Astrocyte of the cerebellum (primary cell): ENCODE data around the gene CUL7.

Source experiments
- DNase-seq: peaks from one replicate; pipeline ENCODE4 v3.0.0-alpha.2; 2011; ENCODE audit warnings: low read depth
- H3K4me3 ChIP-seq: 2 replicates; pipeline ENCODE4 v1.5.1; 2011; ENCODE audit warnings: mild to moderate bottlenecking, low read depth, low read length, moderate library complexity
- in situ Hi-C: cut with HindIII; loops from 2 replicates; pipeline ENCODE4 v1.10.0; 2017; ENCODE audit warnings: low sequenced_read_pairs
- TF ChIP-seq, protein P1 (sequence below): IDR thresholded peaks from 2 replicates; pipeline ENCODE4 v1.5.1; 2012; ENCODE audit warnings: low read length, low read depth, moderate library complexity, mild to moderate bottlenecking; ENCODE audit errors: missing control alignments

Gene CUL7

DNA sequence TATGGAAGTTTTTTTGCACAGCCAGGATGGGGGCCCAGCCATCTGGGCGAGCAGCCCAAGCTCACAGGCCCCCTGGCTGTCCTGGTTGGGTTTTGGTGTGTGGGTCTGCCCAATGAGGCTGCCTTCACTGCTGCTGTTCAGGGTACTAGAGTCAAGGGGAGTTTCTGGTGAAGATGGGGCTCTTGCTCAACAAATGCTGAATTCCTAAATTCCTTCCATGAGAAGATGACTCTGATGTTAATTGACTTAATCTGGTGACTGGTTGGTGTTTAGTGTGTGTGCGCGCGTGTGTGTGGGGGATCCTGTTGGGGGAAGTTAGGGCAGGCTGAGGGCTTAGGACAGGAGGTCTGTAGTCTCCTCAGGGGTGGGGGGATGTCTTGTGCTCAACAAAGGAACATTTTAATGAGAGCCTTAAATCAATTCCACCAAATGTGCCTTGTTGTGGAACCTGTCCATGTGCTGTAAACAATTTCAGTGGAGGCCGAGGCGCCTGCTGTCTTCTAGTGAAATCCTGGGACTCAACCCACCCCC is 24.4 kb upstream of the CUL7 start:
- no peak for DNase-seq
- peak overlapping the region; percentile 94 for H3K4me3 ChIP-seq
- in situ Hi-C loops: no loop called here
- TF ChIP-seq, protein P1, sequence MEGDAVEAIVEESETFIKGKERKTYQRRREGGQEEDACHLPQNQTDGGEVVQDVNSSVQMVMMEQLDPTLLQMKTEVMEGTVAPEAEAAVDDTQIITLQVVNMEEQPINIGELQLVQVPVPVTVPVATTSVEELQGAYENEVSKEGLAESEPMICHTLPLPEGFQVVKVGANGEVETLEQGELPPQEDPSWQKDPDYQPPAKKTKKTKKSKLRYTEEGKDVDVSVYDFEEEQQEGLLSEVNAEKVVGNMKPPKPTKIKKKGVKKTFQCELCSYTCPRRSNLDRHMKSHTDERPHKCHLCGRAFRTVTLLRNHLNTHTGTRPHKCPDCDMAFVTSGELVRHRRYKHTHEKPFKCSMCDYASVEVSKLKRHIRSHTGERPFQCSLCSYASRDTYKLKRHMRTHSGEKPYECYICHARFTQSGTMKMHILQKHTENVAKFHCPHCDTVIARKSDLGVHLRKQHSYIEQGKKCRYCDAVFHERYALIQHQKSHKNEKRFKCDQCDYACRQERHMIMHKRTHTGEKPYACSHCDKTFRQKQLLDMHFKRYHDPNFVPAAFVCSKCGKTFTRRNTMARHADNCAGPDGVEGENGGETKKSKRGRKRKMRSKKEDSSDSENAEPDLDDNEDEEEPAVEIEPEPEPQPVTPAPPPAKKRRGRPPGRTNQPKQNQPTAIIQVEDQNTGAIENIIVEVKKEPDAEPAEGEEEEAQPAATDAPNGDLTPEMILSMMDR: no peak

DNA sequence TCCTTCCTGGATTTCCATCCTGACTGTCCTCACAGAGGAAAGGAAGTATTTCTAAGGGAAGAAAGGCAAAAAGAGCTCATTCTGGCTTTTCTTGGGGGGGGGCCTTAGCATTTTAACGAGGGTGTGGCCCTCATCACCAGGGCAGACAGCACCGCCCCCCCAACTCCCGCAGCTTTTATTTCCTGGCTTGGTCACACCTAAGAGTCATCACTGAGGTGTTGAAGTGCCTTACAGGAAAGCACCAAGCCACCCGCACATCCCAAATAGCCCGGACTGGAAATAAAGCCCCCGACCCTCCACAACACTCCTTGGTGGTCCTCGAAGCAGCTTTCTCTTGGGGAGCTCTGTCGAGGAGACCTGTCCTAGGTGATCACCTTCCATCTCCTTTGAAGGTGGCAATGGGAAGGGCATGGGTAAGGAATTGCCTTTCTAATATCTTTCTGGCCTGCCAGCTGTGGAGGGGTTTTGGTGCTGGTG is 23.7 kb upstream of the CUL7 start:
- in situ Hi-C loops: no loop called here
- TF ChIP-seq, protein P1: no peak
- DNase-seq: no peak
- H3K4me3 ChIP-seq: peak overlapping the region; percentile 94

DNA sequence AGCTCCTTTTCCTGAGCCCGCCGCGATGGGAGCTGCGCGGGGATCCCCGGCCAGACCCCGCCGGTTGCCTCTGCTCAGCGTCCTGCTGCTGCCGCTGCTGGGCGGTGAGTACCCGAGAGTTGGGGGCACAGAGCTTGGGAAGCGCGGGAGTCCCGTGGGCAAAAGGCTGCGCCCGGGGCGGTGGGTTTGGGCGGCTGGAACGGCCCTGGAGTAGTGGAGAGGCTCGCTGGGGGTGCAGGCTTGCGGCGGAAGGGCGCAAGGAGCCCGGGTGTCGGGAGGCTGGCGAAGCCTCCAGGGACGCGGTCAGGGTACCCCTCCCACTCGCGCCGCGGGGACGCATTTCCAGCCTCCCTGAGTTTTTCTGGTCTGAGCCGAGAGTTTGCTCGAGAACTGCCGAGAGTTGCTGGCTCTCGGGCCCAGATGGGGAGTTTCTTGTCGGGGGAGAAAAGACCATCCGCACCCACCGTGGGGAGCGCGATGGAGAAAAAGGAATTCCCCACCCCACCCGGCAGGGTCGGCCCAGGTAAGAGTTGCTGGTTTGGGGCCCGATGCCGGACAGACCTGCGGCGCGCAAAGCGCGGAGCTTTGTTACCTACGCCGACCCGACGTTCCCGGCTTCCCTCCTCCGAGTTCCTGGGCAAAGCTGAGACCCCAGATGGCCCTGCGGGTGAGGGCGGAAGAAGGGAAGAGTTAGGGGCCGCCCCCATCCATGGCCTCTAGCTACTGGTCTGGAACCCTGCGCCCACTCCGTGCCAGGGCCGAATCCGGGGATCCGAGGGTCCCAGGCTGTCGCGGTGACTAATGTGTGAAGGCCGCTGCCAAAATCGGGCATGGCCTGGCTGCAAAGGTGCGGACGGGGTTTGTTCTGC is 23.0 kb upstream of the CUL7 start:
- no peak for DNase-seq
- in situ Hi-C loops: no loop called here
- TF ChIP-seq, protein P1: no peak

DNA sequence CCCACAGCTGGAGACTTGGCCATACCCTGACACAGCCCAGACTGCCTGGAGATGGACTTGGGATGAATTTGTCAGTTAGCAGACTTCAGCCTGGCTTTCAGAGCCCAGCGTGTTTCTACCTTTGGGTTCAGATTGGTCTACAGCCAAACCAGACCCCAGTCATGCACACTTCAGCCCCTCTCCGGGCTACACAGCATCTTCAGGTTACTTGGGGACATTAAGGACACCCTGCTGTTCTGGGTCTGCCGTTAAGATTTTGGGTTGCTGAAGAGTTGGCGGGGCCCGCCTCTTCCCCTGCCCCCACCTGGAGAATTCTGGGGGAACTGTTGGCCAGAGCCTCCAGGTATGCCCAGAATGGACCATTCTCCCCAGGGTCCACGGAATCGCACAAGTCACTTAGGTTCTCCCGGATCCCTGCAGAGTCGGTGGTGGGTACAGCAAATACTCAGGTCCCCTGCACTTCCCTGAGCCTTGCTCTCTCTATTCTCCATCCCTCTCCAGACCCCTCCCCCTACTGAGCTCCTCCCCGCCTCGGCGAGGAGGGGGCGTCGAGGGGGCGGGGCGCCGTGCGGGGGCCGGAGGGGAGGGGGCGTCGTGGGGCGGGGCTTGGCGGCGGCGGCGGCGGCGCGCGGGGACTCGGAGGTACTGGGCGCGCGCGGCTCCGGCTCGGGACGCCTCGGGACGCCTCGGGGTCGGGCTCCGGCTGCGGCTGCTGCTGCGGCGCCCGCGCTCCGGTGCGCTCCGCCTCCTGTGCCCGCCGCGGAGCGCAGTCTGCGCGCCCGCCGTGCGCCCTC is 22.2 kb upstream of the CUL7 start, which contains the start of gene PTK7:
TSS of gene PTK7 (plus strand) at position 645 of the 794 bp plus-strand sequence. CDS start 175 bp downstream, outside the sequence.
- H3K4me3 ChIP-seq: peak within 1 kb of the TSS; percentile 94
- DNase-seq: no peak
- in situ Hi-C loops: no loop called here
- TF ChIP-seq, protein P1: no peak

More for the DNA sequence above, 23.0 kb upstream of the CUL7 start:
- H3K4me3 ChIP-seq: peak overlapping the region; percentile 94

DNA sequence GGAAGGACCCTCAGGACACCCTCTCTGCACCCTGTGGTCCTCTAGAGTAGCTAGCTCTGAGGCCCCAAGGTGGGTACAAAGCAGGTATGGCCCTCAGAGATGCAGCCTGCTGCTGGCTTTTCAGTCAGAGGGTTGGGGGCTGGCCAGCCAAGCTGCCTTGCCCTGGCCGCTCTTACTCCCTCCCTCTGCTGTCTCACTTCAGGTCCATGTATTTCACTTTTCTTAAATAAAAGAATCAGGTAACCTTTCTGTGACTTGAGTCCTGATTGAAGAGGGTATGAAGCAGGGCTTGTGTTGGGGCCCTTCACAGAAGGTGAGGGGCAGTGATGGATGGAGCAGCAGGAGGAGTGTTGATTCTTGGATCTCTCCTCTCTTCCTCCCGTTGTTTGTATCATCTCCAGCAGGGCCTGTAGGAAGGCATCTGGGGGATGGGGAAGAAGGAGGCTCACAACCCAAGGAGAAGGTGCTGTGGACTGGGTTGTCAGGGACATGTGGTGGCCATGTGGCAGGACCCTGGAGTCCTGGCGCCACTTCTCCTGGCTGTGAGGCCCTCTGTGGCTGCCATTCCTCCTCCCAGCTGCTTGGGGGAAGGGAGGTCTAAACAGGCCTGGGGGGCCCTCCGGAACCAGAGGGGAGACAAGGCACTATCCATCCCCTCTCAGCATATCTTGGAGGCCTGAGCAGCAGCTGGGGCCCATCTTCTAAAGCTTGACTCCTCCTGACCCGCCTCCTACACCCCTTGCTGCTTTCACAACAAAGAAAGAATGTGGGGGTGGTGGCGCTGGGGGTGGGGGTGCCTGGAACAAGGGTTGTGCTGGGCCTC is 21.4 kb upstream of the CUL7 start:
- no peak for DNase-seq
- in situ Hi-C loops: no loop called here
- peak overlapping the region; percentile 94 for H3K4me3 ChIP-seq
- TF ChIP-seq, protein P1: no peak
